Eye (tissue), 1 donor: ENCODE data around the gene AOPEP.
"Not testable (repeated sequence)": the region's sequence is repeated elsewhere in the genome, so short reads cannot be mapped to it uniquely, and the experiment has no call there.

Experiments used
- DNase-seq: peaks from one replicate; pipeline ENCODE4 v3.0.0-alpha.2; 2015

The AOPEP gene

DNA sequence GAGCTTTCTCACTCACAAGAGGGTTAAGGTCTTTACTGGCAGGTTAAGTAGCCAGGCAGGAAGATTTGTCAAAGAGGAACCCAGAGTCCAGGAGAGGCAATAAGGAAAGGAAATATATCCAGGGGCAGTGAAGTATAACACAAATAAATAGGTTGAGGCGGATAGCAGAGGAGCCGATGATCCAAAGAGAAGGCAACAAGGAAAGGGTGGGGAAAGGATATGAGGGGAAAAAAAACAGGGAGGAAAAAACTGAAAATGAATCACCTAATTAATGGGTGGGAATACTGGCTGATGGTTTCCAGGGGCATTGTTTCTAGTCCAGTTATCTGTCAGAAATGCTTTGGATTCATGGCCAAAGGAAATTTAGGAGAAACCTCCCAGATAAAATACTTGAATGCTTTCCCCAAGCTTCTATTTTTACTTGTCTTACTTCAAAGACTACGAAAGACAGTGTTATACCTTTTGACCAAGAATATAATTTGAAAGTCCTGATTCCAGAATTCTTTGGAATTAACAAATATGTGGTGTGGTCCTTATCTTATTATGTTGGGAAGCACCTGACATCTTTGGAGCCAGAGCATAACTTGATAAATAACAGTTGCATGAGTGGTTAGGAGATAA is 146.5 kb downstream of the AOPEP start:
- DNase-seq, result no peak

DNA sequence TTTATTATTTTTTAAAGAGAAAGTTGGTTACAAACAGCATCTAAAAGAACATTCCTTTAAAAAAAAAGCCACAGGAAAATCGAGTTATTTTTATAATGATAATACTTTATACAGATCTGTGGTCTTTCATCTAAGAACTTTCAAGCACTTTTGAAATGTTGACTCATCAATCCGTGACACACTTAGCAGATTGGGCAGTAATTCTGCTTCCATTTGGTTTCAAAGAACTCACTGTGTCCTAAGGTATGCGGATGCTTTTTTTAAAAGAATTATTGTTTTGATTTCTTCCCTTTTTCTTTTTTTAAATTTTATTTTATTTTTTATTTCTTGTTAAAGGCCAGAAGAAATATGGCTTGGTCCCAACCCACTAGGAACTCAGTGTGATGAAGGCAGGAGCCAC is 147.8 kb downstream of the AOPEP start:
- no peak for DNase-seq

DNA sequence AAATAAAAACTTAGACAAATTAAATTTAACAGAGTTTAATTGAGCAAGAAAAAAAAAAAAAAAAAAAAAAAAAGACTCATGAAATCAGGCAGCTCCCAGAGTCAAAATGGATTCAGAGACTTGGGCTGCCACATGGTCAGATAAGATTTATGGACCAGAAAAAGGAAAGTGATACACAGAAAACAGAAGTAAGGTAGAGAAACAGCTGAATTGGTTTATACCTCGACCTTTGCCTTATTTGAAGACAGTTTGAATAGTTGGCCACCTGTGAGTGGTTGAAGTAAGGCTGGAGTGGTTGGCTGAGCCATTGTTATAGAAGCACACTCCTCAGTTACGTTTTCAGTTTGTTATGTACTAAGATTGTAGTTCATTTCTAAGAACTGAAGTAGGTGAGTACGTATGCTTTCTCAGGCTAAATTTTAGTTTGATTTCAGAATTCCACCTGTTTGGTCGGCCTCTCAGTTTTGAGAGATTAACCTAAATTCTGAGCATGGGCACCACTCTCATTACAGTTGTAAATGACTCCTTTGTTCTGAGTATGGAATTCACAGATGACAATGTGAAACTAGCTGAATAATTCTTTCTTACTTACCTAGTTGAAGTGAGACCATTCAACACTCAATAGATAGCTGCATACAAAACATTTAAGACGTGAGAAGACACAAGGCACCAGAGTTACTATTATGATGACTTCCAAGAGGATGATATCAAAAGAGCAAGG is 149.0 kb downstream of the AOPEP start:
- no peak for DNase-seq

DNA sequence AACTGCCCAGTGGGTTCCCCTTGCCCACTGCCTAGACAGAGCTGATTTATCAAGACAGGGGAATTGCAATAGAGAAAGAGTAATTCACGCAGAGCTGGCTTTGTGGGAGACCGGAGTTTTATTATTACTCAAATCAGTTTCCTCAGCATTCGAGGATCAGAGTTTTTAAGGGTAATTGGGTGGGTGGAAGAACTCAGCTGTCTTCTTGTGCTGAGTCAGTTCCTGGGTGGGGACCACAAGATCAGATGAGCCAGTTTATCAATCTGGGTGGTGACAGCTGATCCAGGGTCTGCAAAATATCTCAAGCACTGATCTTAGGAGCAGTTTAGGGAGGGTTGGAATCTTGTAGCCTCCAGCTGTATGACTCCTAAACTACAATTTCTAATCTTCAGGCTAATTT is 152.3 kb downstream of the AOPEP start:
- DNase-seq, result not testable (repeated sequence)

DNA sequence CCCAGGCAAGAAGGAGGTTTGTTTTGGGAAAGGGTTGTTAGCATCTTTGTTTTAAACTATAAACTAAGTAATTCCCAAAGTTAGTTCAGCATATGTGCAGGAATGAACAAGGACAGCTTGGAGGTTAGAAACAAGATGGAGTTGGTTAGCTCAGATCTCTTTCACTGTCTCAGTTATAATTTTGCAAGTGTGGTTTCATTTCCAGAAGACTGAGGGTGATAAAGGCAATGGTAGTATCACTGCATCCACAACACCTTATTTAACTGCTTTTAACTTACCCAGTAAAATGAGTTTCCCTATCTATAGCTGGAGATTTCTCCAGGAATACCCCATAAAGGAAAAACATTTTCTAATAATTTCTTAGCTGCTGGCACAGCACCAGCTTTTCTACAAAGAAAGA is 152.7 kb downstream of the AOPEP start:
- no peak for DNase-seq

DNA sequence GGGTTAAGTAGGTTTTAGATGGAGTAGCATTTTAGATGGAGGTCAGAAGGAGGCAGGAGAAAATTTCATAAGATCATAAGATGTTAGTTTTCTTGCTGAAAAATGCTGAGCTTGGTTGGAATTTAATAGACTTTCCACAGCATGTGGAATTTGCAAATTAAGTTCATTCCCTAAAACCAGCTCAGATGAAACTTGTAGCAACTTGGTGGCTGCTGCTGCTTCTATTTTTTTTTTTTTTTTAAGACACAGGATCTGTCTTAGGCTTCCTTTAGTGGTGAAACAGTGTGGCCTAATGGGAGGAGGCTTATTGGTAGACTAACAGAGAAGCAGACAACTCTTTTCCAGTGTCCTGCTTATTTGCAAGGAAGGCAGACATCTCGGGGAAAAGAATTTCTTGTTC is 154.5 kb downstream of the AOPEP start:
- DNase-seq, result no peak

DNA sequence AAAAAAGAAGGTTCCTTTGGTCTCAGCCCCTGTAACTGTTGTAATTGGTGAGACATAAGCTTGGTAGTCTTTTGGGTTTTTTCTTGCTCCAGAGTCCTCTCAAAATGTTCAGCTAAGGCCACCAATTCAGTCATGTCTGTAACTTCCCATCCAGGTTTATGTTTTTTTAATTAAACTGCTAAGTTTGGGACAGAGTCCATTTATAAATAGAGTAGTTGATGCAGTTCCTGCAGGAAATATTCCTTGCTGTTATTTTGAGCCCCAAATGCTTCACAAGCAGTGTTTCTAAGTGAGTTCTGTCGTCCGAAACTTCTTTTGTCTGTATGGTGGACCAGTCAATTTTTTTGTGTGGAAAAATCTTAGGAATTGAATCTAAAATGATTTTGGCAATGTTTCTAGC is 155.0 kb downstream of the AOPEP start:
- no peak for DNase-seq

DNA sequence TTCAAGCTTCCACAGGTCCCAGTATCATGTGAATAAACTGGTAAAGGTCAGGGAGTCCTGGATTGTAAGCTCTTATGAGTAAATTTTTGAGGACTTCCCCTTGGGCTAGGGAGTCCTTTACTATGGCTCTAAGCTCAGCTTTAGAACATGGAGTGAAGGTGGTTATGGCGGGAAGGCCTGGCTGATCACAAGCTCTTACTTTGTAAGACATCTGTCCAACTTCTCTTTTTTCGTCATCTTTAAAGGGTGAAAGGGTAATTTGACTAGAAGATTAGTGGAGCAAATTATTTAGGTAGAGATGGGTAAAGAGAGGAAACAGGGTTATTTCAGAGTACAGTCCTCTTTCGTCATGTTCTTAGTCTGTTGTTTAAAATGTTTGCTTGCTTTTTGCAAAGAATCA is 155.4 kb downstream of the AOPEP start:
- DNase-seq, result no peak

DNA sequence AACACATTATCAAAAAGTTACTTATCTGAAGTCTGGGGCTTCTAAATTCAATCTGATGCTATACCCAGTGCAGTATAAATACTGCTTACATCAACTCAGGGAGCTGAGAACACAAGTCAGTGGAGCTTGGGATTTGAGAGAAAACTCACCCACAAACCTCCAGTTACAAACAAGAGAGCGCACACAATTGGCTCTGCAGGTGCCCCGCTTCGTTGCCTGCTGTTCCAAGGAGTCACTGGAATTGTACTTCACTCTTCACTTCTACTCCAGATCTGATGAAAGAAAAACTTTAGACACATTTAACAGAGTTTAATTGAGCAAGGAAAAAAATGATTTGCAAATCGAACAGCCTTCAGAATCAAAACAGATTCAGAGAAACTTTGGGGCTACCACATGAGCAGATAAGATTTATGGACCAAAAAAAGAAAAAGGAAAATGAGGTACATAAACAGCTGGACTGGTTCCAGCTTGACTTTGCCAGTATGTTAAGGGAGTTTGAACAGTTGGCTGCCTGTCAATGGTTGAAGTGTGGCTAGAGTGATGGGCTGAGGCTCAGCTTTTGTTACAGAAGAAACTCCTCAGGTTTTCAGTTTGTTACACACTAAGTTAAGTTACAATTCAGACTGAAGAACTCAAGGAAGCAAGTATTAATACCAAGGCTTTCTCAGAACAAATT is 156.6 kb downstream of the AOPEP start:
- DNase-seq, result no peak

DNA sequence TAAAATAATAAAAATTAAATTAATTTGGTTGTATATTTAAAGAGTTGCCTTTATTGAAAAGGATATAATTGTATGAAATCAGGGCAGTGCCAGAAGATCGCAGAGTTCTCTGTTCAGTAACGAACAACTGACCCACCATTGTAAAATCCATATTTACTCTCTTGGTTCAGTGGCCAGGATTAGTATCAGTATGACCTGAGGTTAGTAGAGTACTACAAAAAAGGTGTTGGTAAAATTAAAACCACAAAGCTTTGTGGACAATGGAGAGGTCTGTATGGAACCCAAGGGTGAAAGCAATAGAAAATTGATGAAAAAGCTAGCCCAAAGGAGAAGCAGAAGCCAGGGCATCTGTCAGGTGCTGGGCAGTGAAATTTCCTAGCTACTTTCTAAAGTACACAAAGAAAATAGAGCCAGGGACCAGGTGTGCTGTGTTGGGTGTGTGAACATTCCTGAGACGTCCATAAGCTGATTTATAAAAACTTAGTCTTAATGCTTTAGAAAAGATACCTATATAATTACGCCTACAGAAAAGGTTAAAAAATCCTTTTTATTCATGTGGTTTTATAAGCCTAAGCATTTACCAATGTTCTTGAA is 159.5 kb downstream of the AOPEP start:
- no peak for DNase-seq

DNA sequence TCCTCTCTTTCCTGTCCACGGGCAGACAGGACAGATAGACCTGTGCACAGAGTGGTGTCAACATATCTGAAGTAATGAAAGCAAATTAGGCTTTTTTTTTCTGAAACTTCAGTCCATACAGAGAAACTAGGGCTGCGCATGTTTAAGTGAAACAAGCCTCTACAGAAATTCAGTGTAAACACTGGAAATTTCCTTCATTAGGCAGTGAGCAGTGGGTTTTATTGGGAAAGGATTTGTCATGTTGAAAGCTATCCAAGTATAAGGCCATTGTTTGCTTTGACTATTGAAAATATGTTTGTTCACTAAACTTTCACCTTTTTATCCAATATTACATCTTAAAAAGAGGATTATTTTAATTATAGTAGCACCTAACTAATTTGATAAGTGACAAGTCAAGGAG is 161.2 kb downstream of the AOPEP start:
- DNase-seq, result no peak

DNA sequence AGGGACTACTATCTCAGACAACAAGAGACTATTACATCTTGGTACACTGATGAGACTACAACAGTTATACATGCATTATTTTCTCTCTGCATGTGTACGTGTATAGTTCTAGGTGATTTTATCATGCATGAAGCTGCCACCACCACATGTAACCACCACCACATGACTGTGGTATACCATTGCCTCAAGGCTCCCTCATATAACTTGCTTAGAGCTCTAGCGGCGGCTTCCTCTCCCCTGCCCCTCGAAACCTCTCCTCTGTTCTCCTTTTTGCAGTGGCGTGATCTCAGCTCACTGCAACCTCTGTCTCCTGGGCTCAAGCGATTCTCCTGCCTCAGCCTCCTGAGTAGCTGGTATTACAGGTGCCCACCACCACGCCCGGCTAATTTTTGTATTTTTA is 162.3 kb downstream of the AOPEP start:
- no peak for DNase-seq

DNA sequence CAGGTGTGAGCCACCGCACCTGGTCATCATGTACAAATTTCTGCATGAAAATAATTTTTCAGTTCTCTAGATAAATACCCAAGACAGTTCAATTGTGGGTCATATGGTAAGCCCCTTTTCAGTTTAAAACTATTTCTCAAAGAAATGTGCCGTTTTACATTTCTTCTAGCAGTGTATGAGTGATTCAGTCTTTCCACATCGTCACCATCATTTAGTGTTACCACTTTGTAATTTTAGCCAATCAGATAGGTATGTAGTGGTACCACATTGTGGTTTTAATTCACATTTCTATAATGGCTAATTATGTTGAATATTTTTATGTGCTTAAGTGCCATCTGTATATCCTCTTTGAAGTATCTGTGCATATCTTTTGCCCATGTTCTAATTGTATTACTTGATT is 163.1 kb downstream of the AOPEP start:
- no peak for DNase-seq

DNA sequence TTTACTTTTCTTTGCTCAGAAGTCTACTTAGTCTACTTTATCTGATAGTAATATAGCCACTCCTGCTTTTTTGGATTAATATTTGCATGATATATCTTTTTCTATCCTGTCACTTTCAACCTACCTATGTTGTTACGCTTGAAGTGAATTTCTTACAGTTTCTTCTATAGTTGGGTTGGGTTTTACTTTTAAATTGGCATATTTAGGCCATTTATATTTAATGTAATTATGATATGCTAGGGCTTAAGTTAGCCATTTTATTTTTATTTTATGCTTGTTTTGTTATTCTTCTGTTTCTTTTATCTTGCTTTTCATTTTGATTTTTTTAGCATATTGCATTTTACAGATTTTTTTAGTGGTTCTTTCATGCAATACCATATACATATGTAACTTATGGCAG is 164.7 kb downstream of the AOPEP start:
- no peak for DNase-seq

DNA sequence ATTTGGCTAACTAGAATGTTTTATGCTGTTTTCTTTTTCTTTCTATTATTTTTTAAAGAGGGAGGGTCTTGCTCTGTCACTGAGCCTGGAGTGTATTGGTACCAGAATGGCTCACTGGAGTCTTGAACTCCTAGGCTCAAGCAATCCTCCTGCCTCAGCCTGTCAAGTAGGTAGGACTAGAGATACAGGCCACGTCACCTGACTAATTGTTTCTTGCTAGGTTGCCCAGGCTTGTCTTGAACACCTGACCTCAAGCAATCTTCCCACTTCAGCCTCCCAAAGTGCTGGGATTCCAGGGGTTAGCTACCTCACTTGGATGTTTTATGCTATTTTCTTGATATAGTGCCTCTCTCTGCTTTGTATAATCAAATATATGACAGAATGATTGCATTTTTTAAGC is 166.2 kb downstream of the AOPEP start:
- DNase-seq, result no peak

DNA sequence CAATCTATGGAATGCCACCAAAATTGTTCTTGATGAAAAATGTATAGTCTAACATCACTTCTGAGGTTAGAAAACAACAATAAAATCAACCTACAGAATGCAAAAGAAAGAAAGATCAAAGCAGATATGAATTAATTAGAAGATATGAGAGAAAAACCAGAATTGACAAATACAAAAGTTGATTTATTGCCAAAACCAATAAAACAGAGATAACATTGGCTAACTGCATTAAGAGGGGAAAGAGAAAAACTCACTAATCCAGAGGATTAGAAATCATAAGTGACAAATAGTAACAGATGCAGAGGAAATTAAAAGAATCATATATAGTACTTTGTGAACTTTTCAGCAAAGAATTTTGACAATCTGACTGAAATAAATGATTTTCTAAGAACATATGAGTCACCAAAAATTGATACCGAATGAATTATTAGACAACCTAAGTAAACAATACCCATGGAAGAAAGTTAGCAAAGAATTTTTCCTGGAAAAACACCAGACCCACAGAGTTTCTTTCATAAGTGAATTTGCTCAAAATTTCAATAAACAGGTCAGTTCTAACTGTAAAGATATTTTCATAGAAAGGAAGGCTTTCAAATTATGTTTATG is 167.7 kb downstream of the AOPEP start:
- DNase-seq, result no peak

DNA sequence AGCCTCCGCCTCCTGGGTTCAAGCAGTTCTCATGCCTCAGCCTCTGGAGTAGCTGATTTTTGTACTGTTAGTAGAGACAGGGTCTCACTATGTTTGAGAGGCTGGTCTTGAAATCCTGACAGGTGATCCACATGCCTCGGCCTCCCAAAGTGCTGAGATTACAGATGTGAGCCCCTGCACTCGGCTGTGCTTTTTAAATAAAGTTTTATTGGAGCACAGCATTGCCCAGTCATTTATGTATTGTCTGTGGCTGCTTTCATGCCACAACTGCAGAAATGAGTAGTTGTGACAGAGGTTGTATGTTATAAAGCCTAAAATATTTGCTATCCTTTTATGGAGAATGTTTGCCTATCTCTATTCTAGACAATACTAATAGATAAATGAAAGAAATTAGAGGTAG is 169.2 kb downstream of the AOPEP start:
- no peak for DNase-seq

DNA sequence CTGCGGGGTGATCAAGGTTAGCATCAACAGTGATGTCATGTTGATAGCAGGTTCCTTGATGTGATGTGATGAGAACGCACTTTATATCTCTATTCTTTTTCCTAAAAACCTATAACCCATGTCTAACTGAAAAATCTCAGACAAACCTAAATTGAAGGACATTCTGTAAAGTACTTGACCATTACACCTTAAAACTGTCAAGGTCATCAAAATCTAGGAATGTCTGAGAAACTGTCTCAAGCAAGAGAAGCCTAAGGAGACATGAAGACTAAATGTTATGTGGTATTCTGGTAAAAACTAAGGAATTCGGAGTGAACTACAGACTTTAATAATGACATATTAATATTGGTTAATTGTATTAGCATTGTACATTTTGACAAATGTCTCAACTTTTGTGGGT is 170.0 kb downstream of the AOPEP start:
- no peak for DNase-seq

DNA sequence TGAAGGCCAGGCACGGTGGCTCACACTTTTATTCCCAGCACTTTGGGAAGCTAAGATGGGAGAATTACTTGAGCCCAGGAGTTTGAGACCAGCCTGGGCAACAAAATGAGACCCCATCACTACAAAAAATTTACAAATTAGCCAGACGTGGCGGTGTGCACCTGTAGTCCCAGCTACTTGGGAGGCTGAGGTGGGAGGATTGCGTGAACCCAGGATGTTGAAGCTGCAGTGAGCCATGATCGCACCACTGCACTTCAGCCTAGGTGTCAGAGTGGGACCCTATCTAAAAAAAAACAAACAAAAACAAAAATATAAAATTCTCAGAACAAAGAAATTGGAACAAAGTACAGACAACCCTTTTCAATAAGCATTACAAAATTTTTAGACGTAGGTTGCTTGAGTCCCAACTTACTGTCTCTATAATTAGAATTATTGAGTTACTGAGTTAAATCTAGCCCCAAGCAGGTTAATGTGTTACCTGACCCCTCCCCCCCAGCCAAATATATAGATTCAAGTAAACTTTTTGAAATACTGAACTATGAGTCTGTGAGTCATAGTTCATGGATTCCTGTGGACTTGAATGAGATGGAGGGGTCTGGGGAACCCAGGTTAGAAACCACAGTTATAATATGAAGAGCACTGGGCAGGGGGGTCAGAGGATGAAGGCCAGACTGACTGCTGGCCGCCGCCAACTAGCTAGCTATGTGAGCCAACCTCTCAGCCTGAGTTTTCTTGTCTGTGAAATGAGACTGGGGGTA is 173.1 kb downstream of the AOPEP start:
- no peak for DNase-seq

DNA sequence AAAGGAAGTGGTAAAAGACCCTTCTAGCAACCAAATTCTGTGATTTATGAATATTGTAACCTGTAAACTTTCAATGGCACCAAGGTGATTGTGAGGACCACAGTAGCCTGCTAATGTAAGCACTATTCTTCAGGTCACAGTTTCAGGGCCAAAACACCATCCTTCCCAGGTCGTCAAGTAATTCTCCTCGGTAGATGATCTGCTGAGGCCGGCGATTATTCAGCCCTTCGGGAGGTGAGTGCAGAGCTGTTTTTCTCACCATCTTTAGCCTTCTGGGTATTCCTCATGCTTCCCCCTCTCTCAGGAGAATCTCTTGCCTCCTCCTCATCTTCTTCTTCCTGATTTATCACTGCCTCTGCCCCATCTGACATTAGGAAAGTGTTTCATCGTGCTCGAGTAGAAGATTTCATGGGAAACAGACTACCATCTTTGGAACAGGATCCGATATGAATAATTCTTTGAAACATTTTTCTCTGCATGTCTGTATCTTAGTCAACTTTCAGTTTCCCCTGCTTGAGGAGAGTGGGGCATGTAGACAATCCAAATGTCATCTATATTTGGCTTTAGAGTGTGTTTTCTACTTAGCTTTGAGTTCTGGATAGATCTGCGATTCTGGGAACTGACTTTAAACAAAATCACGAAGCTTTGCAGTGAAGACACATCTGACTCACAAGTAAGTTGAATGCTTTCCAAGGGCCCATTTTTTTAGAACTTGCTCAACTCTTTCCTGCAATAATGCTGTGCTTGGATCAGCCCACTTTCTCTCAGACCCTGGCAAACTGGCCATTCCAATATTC is 173.9 kb downstream of the AOPEP start:
- DNase-seq, result no peak

DNA sequence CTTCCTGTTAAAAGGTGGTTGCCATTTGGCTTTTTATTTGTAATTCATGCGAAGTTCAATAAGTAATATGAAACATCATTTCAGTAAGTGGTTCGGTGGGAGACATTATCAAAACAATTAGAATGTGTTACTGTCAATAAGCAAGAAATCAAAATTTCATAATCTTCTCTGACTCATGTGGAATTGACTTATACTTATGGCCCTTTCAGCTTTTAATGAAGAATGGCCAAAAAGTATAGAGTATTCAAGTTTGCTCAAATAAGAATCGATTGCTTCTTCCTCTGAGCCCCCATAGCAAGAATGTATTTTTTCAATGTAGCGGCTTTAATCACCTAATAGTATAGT is 174.5 kb downstream of the AOPEP start:
- DNase-seq, result no peak

DNA sequence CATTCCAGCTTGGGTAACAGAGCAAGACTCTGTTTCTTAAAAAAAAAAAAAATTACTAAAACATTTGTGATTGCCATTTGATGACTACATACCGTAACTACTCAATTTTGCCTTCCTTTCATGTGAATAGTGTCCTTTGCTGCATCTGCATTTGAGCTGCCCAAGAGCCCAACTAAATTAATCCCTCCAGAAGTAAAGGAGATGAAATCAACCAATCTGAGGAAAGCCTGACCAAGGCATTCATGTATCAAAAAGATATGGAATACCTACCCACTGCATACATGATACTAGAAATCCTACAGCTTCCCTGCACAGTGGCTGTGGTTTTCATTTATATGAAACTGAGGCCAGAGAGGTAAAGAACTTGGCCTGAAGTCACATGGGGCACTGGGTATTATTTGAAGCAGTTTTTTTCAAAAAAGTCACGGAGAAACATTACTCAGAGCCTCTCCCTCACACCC is 177.5 kb downstream of the AOPEP start:
- DNase-seq, result no peak
